ENCODE data around the gene LRP11. TPM values are rescaled to one million over a fixed set of nuclear protein-coding genes. Genes with fewer than 3 reads are reported as not detected.
"Not testable (repeated sequence)": the region's sequence is repeated elsewhere in the genome, so short reads cannot be mapped to it uniquely, and the experiment has no call there.

Gene LRP11
- total RNA-seq, 1 donor, result 97.2 TPM

GRCh38 chr6:149847939-149848267 is 16.3 kb downstream of the LRP11 start:
- no peak overlapping the region for H3K4me3 ChIP-seq (ENCODE audit: low read depth, low read length)
- TF ChIP-seq CTCF (IDR thresholded peaks at IDR 0.05; ENCODE audit: insufficient read depth, low read depth, low read length), result no peak
- no peak for DNase-seq (ENCODE audit: low read depth)

- no peak overlapping the region for H3K4me3 ChIP-seq (ENCODE audit: low read depth, low read length)
- TF ChIP-seq CTCF (IDR thresholded peaks at IDR 0.05; ENCODE audit: insufficient read depth, low read depth, low read length), result no peak
- DNase-seq (ENCODE audit: low read depth), result peak; percentile 79
Measured at GRCh38 chr6:149846321-149846720, 17.8 kb downstream of the LRP11 start.

- no peak for DNase-seq (ENCODE audit: low read depth)
- no peak for TF ChIP-seq CTCF (IDR thresholded peaks at IDR 0.05; ENCODE audit: insufficient read depth, low read depth, low read length)
- H3K4me3 ChIP-seq (ENCODE audit: low read depth, low read length), result no peak overlapping the region
Measured at GRCh38 chr6:149845549-149845948, 18.6 kb downstream of the LRP11 start.

GRCh38 chr6:149844480-149844879 is 19.7 kb downstream of the LRP11 start:
- no peak overlapping the region for H3K4me3 ChIP-seq (ENCODE audit: low read depth, low read length)
- TF ChIP-seq CTCF (IDR thresholded peaks at IDR 0.05; ENCODE audit: insufficient read depth, low read depth, low read length), result no peak
- no peak for DNase-seq (ENCODE audit: low read depth)

- DNase-seq (ENCODE audit: low read depth); H3K4me3 ChIP-seq (ENCODE audit: low read depth, low read length): not testable (repeated sequence)
Measured at GRCh38 chr6:149844036-149844435, 20.1 kb downstream of the LRP11 start.

GRCh38 chr6:149843051-149843633 is 21.0 kb downstream of the LRP11 start:
- H3K4me3 ChIP-seq (ENCODE audit: low read depth, low read length), result no peak overlapping the region
- no peak for DNase-seq (ENCODE audit: low read depth)
- no peak for TF ChIP-seq CTCF (IDR thresholded peaks at IDR 0.05; ENCODE audit: insufficient read depth, low read depth, low read length)

- no peak for TF ChIP-seq CTCF (IDR thresholded peaks at IDR 0.05; ENCODE audit: insufficient read depth, low read depth, low read length)
- no peak for DNase-seq (ENCODE audit: low read depth)
- no peak overlapping the region for H3K4me3 ChIP-seq (ENCODE audit: low read depth, low read length)
Measured at GRCh38 chr6:149842331-149842730, 21.8 kb downstream of the LRP11 start.
